GM12891 (cell line): Measurements from ENCODE around the gene SSBP4.

Experiments used
- PAX5 ChIP-seq: IDR thresholded peaks from 2 replicates; pipeline ENCODE4 v1.6.1; 2011; ENCODE audit warnings: low read length, moderate library complexity, mild to moderate bottlenecking; ENCODE audit not compliant: insufficient read depth, severe bottlenecking
- POLR2A ChIP-seq: IDR thresholded peaks from 2 replicates; pipeline ENCODE4 v1.6.1; 2011; ENCODE audit warnings: low read depth, low read length, control low read depth
- POLR2AphosphoS5 ChIP-seq: IDR thresholded peaks from 2 replicates; pipeline ENCODE4 v1.6.1; 2011; ENCODE audit warnings: low read depth, low read length, control low read depth
- POU2F2 ChIP-seq: IDR thresholded peaks from 2 replicates; pipeline ENCODE4 v1.6.1; 2011; ENCODE audit warnings: low read depth, mild to moderate bottlenecking, control low read depth, low read length, moderate library complexity
- SPI1 ChIP-seq: IDR thresholded peaks from 2 replicates; pipeline ENCODE4 v1.6.1; 2011; ENCODE audit warnings: low read depth, low read length, control low read depth
- TAF1 ChIP-seq: IDR thresholded peaks from 2 replicates; pipeline ENCODE4 v1.6.1; 2011; ENCODE audit warnings: low read depth, low read length, control low read depth

- TF ChIP-seq POLR2A (no peak), POLR2AphosphoS5 (no peak), PAX5 (no peak), TAF1 (no peak), SPI1 (no peak), POU2F2 (no peak)
Measured at GRCh38 chr19:18385359-18385674, 33.9 kb upstream of the SSBP4 start.
